ENCODE results near the gene SLBP.
"Not testable (repeated sequence)": the region's sequence is repeated elsewhere in the genome, so short reads cannot be mapped to it uniquely, and the experiment has no call there.

The SLBP gene

GRCh38 chr4:1708581-1708980 lies 3.5 kb downstream of the SLBP start:
- Histone ChIP-seq H3K27ac (ENCODE audit: insufficient read depth, low read depth, low read length, poor library complexity, severe bottlenecking) (no peak overlapping the region), H3K9me3 (ENCODE audit: control insufficient read depth, low read length) (no peaks in the 10 kb centered on the region), H3K27me3 (ENCODE audit: control insufficient read depth, insufficient read depth, low read length, poor library complexity, severe bottlenecking) (no peaks in the 10 kb centered on the region), H3K36me3 (ENCODE audit: control insufficient read depth, insufficient read depth, low read length) (peaks cover 10% of the 10 kb centered on the region), H3K4me3 (ENCODE audit: insufficient read depth, low read depth, low read length) (no peak overlapping the region), H3K4me1 (ENCODE audit: control insufficient read depth, insufficient read depth, low read length) (no peaks in the 10 kb centered on the region)
- WGBS, 2 experiments: 86 to 93% methylated on average over 1 of the region's 1 CpG

- 94 to 96% methylated on average over 6 of the region's 6 CpGs for WGBS, 2 experiments
- Histone ChIP-seq H3K4me3 (ENCODE audit: insufficient read depth, low read depth, low read length) (no peak overlapping the region), H3K27ac (ENCODE audit: insufficient read depth, low read depth, low read length, poor library complexity, severe bottlenecking) (no peak overlapping the region), H3K9me3 (ENCODE audit: control insufficient read depth, low read length) (no peaks in the 10 kb centered on the region), H3K27me3 (ENCODE audit: control insufficient read depth, insufficient read depth, low read length, poor library complexity, severe bottlenecking) (no peaks in the 10 kb centered on the region), H3K4me1 (ENCODE audit: control insufficient read depth, insufficient read depth, low read length) (no peaks in the 10 kb centered on the region), H3K36me3 (ENCODE audit: control insufficient read depth, insufficient read depth, low read length) (peaks cover 15% of the 10 kb centered on the region)
Measured at GRCh38 chr4:1706358-1706757, 5.8 kb downstream of the SLBP start.

GRCh38 chr4:1705732-1706131 lies 6.4 kb downstream of the SLBP start:
- no peak overlapping the region for H3K27ac ChIP-seq (ENCODE audit: insufficient read depth, low read depth, low read length, poor library complexity, severe bottlenecking)
- H3K4me3 ChIP-seq (ENCODE audit: insufficient read depth, low read depth, low read length): no peak overlapping the region
- no peaks in the 10 kb centered on the region for H3K4me1 ChIP-seq (ENCODE audit: control insufficient read depth, insufficient read depth, low read length)
- 95 to 96% methylated on average over 6 of the region's 6 CpGs for WGBS, 2 experiments
- no peaks in the 10 kb centered on the region for H3K27me3 ChIP-seq (ENCODE audit: control insufficient read depth, insufficient read depth, low read length, poor library complexity, severe bottlenecking)
- H3K9me3 ChIP-seq (ENCODE audit: control insufficient read depth, low read length): no peaks in the 10 kb centered on the region
- H3K36me3 ChIP-seq (ENCODE audit: control insufficient read depth, insufficient read depth, low read length): peaks cover 15% of the 10 kb centered on the region

GRCh38 chr4:1703867-1704266 lies 8.3 kb downstream of the SLBP start:
- Histone ChIP-seq H3K4me3 (ENCODE audit: insufficient read depth, low read depth, low read length) (no peak overlapping the region), H3K36me3 (ENCODE audit: control insufficient read depth, insufficient read depth, low read length) (peaks cover 18% of the 10 kb centered on the region), H3K9me3 (ENCODE audit: control insufficient read depth, low read length) (no peaks in the 10 kb centered on the region), H3K27ac (ENCODE audit: insufficient read depth, low read depth, low read length, poor library complexity, severe bottlenecking) (no peak overlapping the region), H3K4me1 (ENCODE audit: control insufficient read depth, insufficient read depth, low read length) (no peaks in the 10 kb centered on the region), H3K27me3 (ENCODE audit: control insufficient read depth, insufficient read depth, low read length, poor library complexity, severe bottlenecking) (no peaks in the 10 kb centered on the region)
- WGBS, 2 experiments: 91 to 100% methylated on average over 1 of the region's 1 CpG

- H3K9me3 ChIP-seq (ENCODE audit: control insufficient read depth, low read length); H3K4me3 ChIP-seq (ENCODE audit: insufficient read depth, low read depth, low read length); H3K27ac ChIP-seq (ENCODE audit: insufficient read depth, low read depth, low read length, poor library complexity, severe bottlenecking); H3K4me1 ChIP-seq (ENCODE audit: control insufficient read depth, insufficient read depth, low read length); H3K27me3 ChIP-seq (ENCODE audit: control insufficient read depth, insufficient read depth, low read length, poor library complexity, severe bottlenecking): not testable (repeated sequence)
- peaks cover 23% of the 10 kb centered on the region for H3K36me3 ChIP-seq (ENCODE audit: control insufficient read depth, insufficient read depth, low read length)
- 93 to 95% methylated on average over 8 of the region's 8 CpGs for whole genome bisulfite sequencing, 2 experiments
Measured at GRCh38 chr4:1701671-1702070, 10.4 kb downstream of the SLBP start.

- Histone ChIP-seq H3K27ac (ENCODE audit: insufficient read depth, low read depth, low read length, poor library complexity, severe bottlenecking) (no peak overlapping the region), H3K4me1 (ENCODE audit: control insufficient read depth, insufficient read depth, low read length) (no peaks in the 10 kb centered on the region), H3K9me3 (ENCODE audit: control insufficient read depth, low read length) (no peaks in the 10 kb centered on the region), H3K27me3 (ENCODE audit: control insufficient read depth, insufficient read depth, low read length, poor library complexity, severe bottlenecking) (no peaks in the 10 kb centered on the region), H3K4me3 (ENCODE audit: insufficient read depth, low read depth, low read length) (no peak overlapping the region), H3K36me3 (ENCODE audit: control insufficient read depth, insufficient read depth, low read length) (peaks cover 24% of the 10 kb centered on the region)
- 98% methylated on average over 5 of the region's 5 CpGs for WGBS, 2 experiments
Measured at GRCh38 chr4:1695913-1696312, 16.2 kb downstream of the SLBP start.

- 71 to 72% methylated on average over 7 of the region's 7 CpGs for WGBS, 2 experiments
- Histone ChIP-seq H3K4me1 (ENCODE audit: control insufficient read depth, insufficient read depth, low read length) (no peaks in the 10 kb centered on the region), H3K27me3 (ENCODE audit: control insufficient read depth, insufficient read depth, low read length, poor library complexity, severe bottlenecking) (no peaks in the 10 kb centered on the region), H3K36me3 (ENCODE audit: control insufficient read depth, insufficient read depth, low read length) (peaks cover 21% of the 10 kb centered on the region), H3K4me3 (ENCODE audit: insufficient read depth, low read depth, low read length) (no peak overlapping the region), H3K27ac (ENCODE audit: insufficient read depth, low read depth, low read length, poor library complexity, severe bottlenecking) (no peak overlapping the region), H3K9me3 (ENCODE audit: control insufficient read depth, low read length) (no peaks in the 10 kb centered on the region)
Measured at GRCh38 chr4:1693131-1693896, 18.8 kb downstream of the SLBP start.

GRCh38 chr4:1691737-1692373 lies 20.3 kb downstream of the SLBP start:
- Histone ChIP-seq H3K4me3 (ENCODE audit: insufficient read depth, low read depth, low read length) (no peak overlapping the region), H3K9me3 (ENCODE audit: control insufficient read depth, low read length) (no peaks in the 10 kb centered on the region), H3K4me1 (ENCODE audit: control insufficient read depth, insufficient read depth, low read length) (no peaks in the 10 kb centered on the region), H3K27me3 (ENCODE audit: control insufficient read depth, insufficient read depth, low read length, poor library complexity, severe bottlenecking) (no peaks in the 10 kb centered on the region), H3K36me3 (ENCODE audit: control insufficient read depth, insufficient read depth, low read length) (peaks cover 16% of the 10 kb centered on the region), H3K27ac (ENCODE audit: insufficient read depth, low read depth, low read length, poor library complexity, severe bottlenecking) (no peak overlapping the region)
- 89 to 90% methylated on average over 9 of the region's 9 CpGs for WGBS, 2 experiments

- H3K4me3 ChIP-seq (ENCODE audit: insufficient read depth, low read depth, low read length): no peak overlapping the region
- no peaks in the 10 kb centered on the region for H3K9me3 ChIP-seq (ENCODE audit: control insufficient read depth, low read length)
- H3K27me3 ChIP-seq (ENCODE audit: control insufficient read depth, insufficient read depth, low read length, poor library complexity, severe bottlenecking): no peaks in the 10 kb centered on the region
- H3K36me3 ChIP-seq (ENCODE audit: control insufficient read depth, insufficient read depth, low read length): peaks cover 16% of the 10 kb centered on the region
- WGBS, 2 experiments: 93% methylated on average over 3 of the region's 3 CpGs
- no peaks in the 10 kb centered on the region for H3K4me1 ChIP-seq (ENCODE audit: control insufficient read depth, insufficient read depth, low read length)
- H3K27ac ChIP-seq (ENCODE audit: insufficient read depth, low read depth, low read length, poor library complexity, severe bottlenecking): no peak overlapping the region
Measured at GRCh38 chr4:1690698-1691097, 21.4 kb downstream of the SLBP start.

GRCh38 chr4:1686440-1687036 lies 25.6 kb downstream of the SLBP start:
- H3K27me3 ChIP-seq (ENCODE audit: control insufficient read depth, insufficient read depth, low read length, poor library complexity, severe bottlenecking): peaks cover 19% of the 10 kb centered on the region

More at GRCh38 chr4:1686440-1687036, 25.6 kb downstream of the SLBP start:
- Histone ChIP-seq H3K27ac (ENCODE audit: insufficient read depth, low read depth, low read length, poor library complexity, severe bottlenecking) (no peak overlapping the region), H3K36me3 (ENCODE audit: control insufficient read depth, insufficient read depth, low read length) (no peaks in the 10 kb centered on the region), H3K9me3 (ENCODE audit: control insufficient read depth, low read length) (no peaks in the 10 kb centered on the region), H3K4me3 (ENCODE audit: insufficient read depth, low read depth, low read length) (no peak overlapping the region), H3K4me1 (ENCODE audit: control insufficient read depth, insufficient read depth, low read length) (peaks cover 10% of the 10 kb centered on the region)
- 80 to 85% methylated on average over 7 of the region's 7 CpGs for WGBS, 2 experiments
